Left ventricle myocardium inferior (tissue), 1 donor: ENCODE data around the gene RAD21L1. TPM values are rescaled to one million over a fixed set of nuclear protein-coding genes. Genes with fewer than 3 reads are reported as not detected.

ENCODE experiments used
- DNase-seq: peaks from one replicate; pipeline ENCODE4 v3.0.0-alpha.2; 2020
- H3K27ac ChIP-seq: fragments of 200-600 bp; replicated peaks from 2 replicates; pipeline ENCODE4 v1.8.0; 2021
- H3K27me3 ChIP-seq: fragments of 200-600 bp; 2 replicates; pipeline ENCODE4 v1.8.0; 2021; ENCODE audit warnings: low read depth
- H3K36me3 ChIP-seq: fragments of 200-600 bp; 2 replicates; pipeline ENCODE4 v1.8.0; 2021
- H3K4me1 ChIP-seq: fragments of 200-600 bp; 2 replicates; pipeline ENCODE4 v1.8.0; 2021
- H3K4me3 ChIP-seq: fragments of 200-600 bp; 2 replicates; pipeline ENCODE4 v1.8.0; 2021; ENCODE audit warnings: mild to moderate bottlenecking, moderate library complexity
- H3K9me3 ChIP-seq: fragments of 200-600 bp; replicated peaks from 2 replicates; pipeline ENCODE4 v1.8.0; 2021
- CTCF ChIP-seq: fragments of 200-600 bp; IDR thresholded peaks from 2 replicates; pipeline ENCODE4 v1.8.0; 2021; ENCODE audit warnings: antibody characterized with exemption, mild to moderate bottlenecking, borderline replicate concordance
- intact Hi-C: fragments of 100-400 bp; cut with micrococcal nuclease; formaldehyde crosslinking; loops from one replicate; pipeline ENCODE4 v1.11.0; 2022
- total RNA-seq: library from RNA; stranded (reverse); fragmentation: NEBNext Ultra II Directional; extraction: Animal tissue kit (Norgen Biotek cat#: 25700); gene quantifications from one replicate; pipeline ENCODE4 v1.2.1, GENCODE V29; 2021
- donor health status: DM: no; HTN: yes; CAD: no; lungs with severe emphysema.

Gene RAD21L1
- total RNA-seq, 1 donor from 2014 or later, result not detected

GRCh38 chr20:1296117-1296610 lies 70.3 kb downstream of the RAD21L1 start:
- Histone ChIP-seq H3K36me3 (peaks cover 20% of the 10 kb centered on the region), H3K4me3 (no peak overlapping the region), H3K9me3 (no peaks in the 10 kb centered on the region), H3K27ac (no peak overlapping the region), H3K4me1 (peaks cover 7% of the 10 kb centered on the region), H3K27me3 (no peaks in the 10 kb centered on the region)
- no peak for TF ChIP-seq CTCF
- no peak for DNase-seq
- intact Hi-C loops, result no loop called here

GRCh38 chr20:1296922-1297321 lies 71.1 kb downstream of the RAD21L1 start:
- H3K27ac ChIP-seq, result no peak overlapping the region
- H3K36me3 ChIP-seq, result peaks cover 23% of the 10 kb centered on the region
- DNase-seq, result no peak
- no peaks in the 10 kb centered on the region for H3K27me3 ChIP-seq
- no peak overlapping the region for H3K4me3 ChIP-seq
- no peak for TF ChIP-seq CTCF
- intact Hi-C loops, result no loop called here
- no peaks in the 10 kb centered on the region for H3K9me3 ChIP-seq
- no peaks in the 10 kb centered on the region for H3K4me1 ChIP-seq

- no peak for DNase-seq
- Histone ChIP-seq H3K9me3 (no peaks in the 10 kb centered on the region), H3K4me3 (no peak overlapping the region), H3K4me1 (no peaks in the 10 kb centered on the region), H3K27ac (no peak overlapping the region), H3K27me3 (no peaks in the 10 kb centered on the region), H3K36me3 (peaks cover 23% of the 10 kb centered on the region)
- TF ChIP-seq CTCF, result no peak
- intact Hi-C loops, result no loop called here
These were observed 71.6 kb downstream of the RAD21L1 start for GRCh38 chr20:1297486-1297885.

- DNase-seq, result no peak
- TF ChIP-seq CTCF, result no peak
- Histone ChIP-seq H3K9me3 (no peaks in the 10 kb centered on the region), H3K4me3 (no peak overlapping the region), H3K4me1 (no peaks in the 10 kb centered on the region), H3K36me3 (peaks cover 23% of the 10 kb centered on the region), H3K27me3 (no peaks in the 10 kb centered on the region), H3K27ac (no peak overlapping the region)
- intact Hi-C loops, result no loop called here
These were observed 72.3 kb downstream of the RAD21L1 start for GRCh38 chr20:1298166-1298565.

- H3K9me3 ChIP-seq, result no peaks in the 10 kb centered on the region
- H3K27ac ChIP-seq, result no peak overlapping the region
- H3K27me3 ChIP-seq, result no peaks in the 10 kb centered on the region
- no peak overlapping the region for H3K4me3 ChIP-seq
- peaks cover 23% of the 10 kb centered on the region for H3K36me3 ChIP-seq
- TF ChIP-seq CTCF, result no peak
- intact Hi-C loops, result no loop called here
- no peak for DNase-seq
- no peaks in the 10 kb centered on the region for H3K4me1 ChIP-seq
These were observed 73.2 kb downstream of the RAD21L1 start for GRCh38 chr20:1298888-1299511.
